Trophoblast cell (in vitro differentiated cells and primary cell): ENCODE measurements around the gene GPR137.

Experiments used
- DNase-seq, 2 donors: peaks; one replicate each; pipeline ENCODE4 v3.0.0-alpha.2; 2016
- H2AFZ ChIP-seq: 2 replicates; pipeline ENCODE4 v1.6.1; 2013; ENCODE audit warnings: low read length, moderate library complexity, mild to moderate bottlenecking; ENCODE audit not compliant: insufficient read depth, poor library complexity
- H2AK5ac ChIP-seq: 2 replicates; pipeline ENCODE4 v1.6.1; 2013; ENCODE audit warnings: mild to moderate bottlenecking, low read length
- H2BK120ac ChIP-seq: 2 replicates; pipeline ENCODE4 v1.6.1; 2013; ENCODE audit warnings: low read length, mild to moderate bottlenecking, moderate library complexity; ENCODE audit not compliant: insufficient read depth, poor library complexity
- H2BK12ac ChIP-seq: 2 replicates; pipeline ENCODE4 v1.6.1; 2013; ENCODE audit warnings: mild to moderate bottlenecking, low read length, moderate library complexity
- H2BK5ac ChIP-seq: 2 replicates; pipeline ENCODE4 v1.6.1; 2013; ENCODE audit warnings: low read length, low read depth, moderate library complexity, mild to moderate bottlenecking; ENCODE audit not compliant: poor library complexity
- H3K14ac ChIP-seq: 2 replicates; pipeline ENCODE4 v1.6.1; 2013; ENCODE audit warnings: mild to moderate bottlenecking, low read length
- H3K18ac ChIP-seq: 2 replicates; pipeline ENCODE4 v1.6.1; 2013; ENCODE audit warnings: mild to moderate bottlenecking, low read length
- H3K23ac ChIP-seq: 2 replicates; pipeline ENCODE4 v1.6.1; 2013; ENCODE audit warnings: low read length
- H3K27ac ChIP-seq: 2 replicates; pipeline ENCODE4 v1.5.1; 2013; ENCODE audit warnings: low read depth, mild to moderate bottlenecking, inconsistent platforms, low read length, moderate library complexity
- H3K27me3 ChIP-seq: 2 replicates; pipeline ENCODE4 v1.6.1; 2013; ENCODE audit warnings: inconsistent platforms, mild to moderate bottlenecking, low read length, moderate library complexity; ENCODE audit not compliant: insufficient read depth
- H3K36me3 ChIP-seq, 2 experiments: 1 replicate in 1 of 2; 2 replicates in 1 of 2; pipeline ENCODE4 v1.6.1; 2013; ENCODE audit warnings: low read length in 2 of 2, mild to moderate bottlenecking in 2 of 2, moderate library complexity in 1 of 2; ENCODE audit not compliant: insufficient read depth in 2 of 2, control insufficient read depth in 1 of 2
- H3K4ac ChIP-seq: 2 replicates; pipeline ENCODE4 v1.6.1; 2013; ENCODE audit warnings: low read depth, mild to moderate bottlenecking, low read length, moderate library complexity
- H3K4me1 ChIP-seq, 2 experiments: 1 replicate in 1 of 2; 2 replicates in 1 of 2; pipeline ENCODE4 v1.6.1; 2013; ENCODE audit warnings: low read length in 2 of 2, mild to moderate bottlenecking in 2 of 2, moderate library complexity in 1 of 2; ENCODE audit not compliant: insufficient read depth in 2 of 2, control insufficient read depth in 1 of 2
- H3K4me2 ChIP-seq: 2 replicates; pipeline ENCODE4 v1.6.1; 2013; ENCODE audit warnings: inconsistent platforms, mild to moderate bottlenecking, low read length, moderate library complexity
- H3K4me3 ChIP-seq: 2 replicates; pipeline ENCODE4 v1.5.1; 2013; ENCODE audit warnings: mild to moderate bottlenecking, low read depth, low read length, inconsistent platforms
- H3K79me1 ChIP-seq: one replicate; pipeline ENCODE4 v1.6.1; 2013; ENCODE audit warnings: low read length
- H3K79me2 ChIP-seq: 2 replicates; pipeline ENCODE4 v1.6.1; 2013; ENCODE audit warnings: low read length, mild to moderate bottlenecking; ENCODE audit not compliant: control insufficient read depth, insufficient read depth, poor library complexity
- H3K9ac ChIP-seq: 2 replicates; pipeline ENCODE4 v1.6.1; 2013; ENCODE audit warnings: mild to moderate bottlenecking, low read length
- H3K9me3 ChIP-seq: 2 replicates; pipeline ENCODE4 v1.6.1; 2013; ENCODE audit warnings: low read depth, mild to moderate bottlenecking, control low read depth, inconsistent platforms, low read length; ENCODE audit not compliant: insufficient read depth
- H4K12ac ChIP-seq: 2 replicates; pipeline ENCODE4 v1.6.1; 2013; ENCODE audit warnings: low read depth, mild to moderate bottlenecking, low read length, moderate library complexity
- H4K8ac ChIP-seq: 2 replicates; pipeline ENCODE4 v1.6.1; 2013; ENCODE audit warnings: low read depth, mild to moderate bottlenecking, low read length, moderate library complexity
- H4K91ac ChIP-seq: one replicate; pipeline ENCODE4 v1.6.1; 2013; ENCODE audit warnings: low read depth, mild to moderate bottlenecking, low read length, moderate library complexity
- WGBS: extraction: QIAGEN DNeasy Blood & Tissue Kit; methylation state at CpG from one replicate; pipeline ENCODE4 v1.1.7; 2013; ENCODE audit warnings: missing lambda C conversion rate; ENCODE audit not compliant: insufficient read length, insufficient coverage; ENCODE audit errors: extremely low coverage; 5-methylcytosine and 5-hydroxymethylcytosine counted together

The GPR137 gene

GRCh38 chr11:64250415-64251015 is 35.1 kb upstream of the GPR137 start:
- peaks cover 8 to 18% of the 10 kb centered on the region in 2 experiments for H3K4me1 ChIP-seq
- no peak for DNase-seq
- peak overlapping the region; percentile 41 for H4K91ac ChIP-seq
- H3K79me1 ChIP-seq = peaks cover 32% of the 10 kb centered on the region
- H2BK120ac ChIP-seq = no peak overlapping the region
- no CpG with 5 or more reads among the region's 13 CpGs for WGBS
- H3K79me2 ChIP-seq = peaks cover 20% of the 10 kb centered on the region
- peak overlapping the region; percentile 85 for H4K8ac ChIP-seq
- peaks cover 11 to 18% of the 10 kb centered on the region in 2 experiments for H3K36me3 ChIP-seq
- no peak overlapping the region for H3K27ac ChIP-seq
- peak overlapping the region; percentile 55 for H3K18ac ChIP-seq
- H3K27me3 ChIP-seq = no peaks in the 10 kb centered on the region
- peaks cover 4% of the 10 kb centered on the region for H3K9me3 ChIP-seq
- no peak overlapping the region for H3K23ac ChIP-seq
- H3K4me2 ChIP-seq = peak overlapping the region; percentile 88
- no peak overlapping the region for H3K4ac ChIP-seq
- peak overlapping the region; percentile 55 for H3K4me3 ChIP-seq
- H3K9ac ChIP-seq = no peak overlapping the region
- no peak overlapping the region for H2AFZ ChIP-seq
- H2AK5ac ChIP-seq = no peak overlapping the region
- no peak overlapping the region for H2BK12ac ChIP-seq
- H2BK5ac ChIP-seq = no peak overlapping the region
- no peak overlapping the region for H4K12ac ChIP-seq
- no peak overlapping the region for H3K14ac ChIP-seq

- peak within 1 kb of the TSS; percentile 48 for H2BK120ac ChIP-seq
- peaks cover 8 to 16% of the 10 kb centered on the region in 2 experiments for H3K4me1 ChIP-seq
- DNase-seq = peak in 1 of 2 donors; percentile 72
- H3K4me3 ChIP-seq = peak within 1 kb of the TSS; percentile 79
- peak within 1 kb of the TSS; percentile 77 for H2AK5ac ChIP-seq
- H2AFZ ChIP-seq = peak within 1 kb of the TSS; percentile 41
- peak within 1 kb of the TSS; percentile 85 for H4K8ac ChIP-seq
- no CpG with 5 or more reads among the region's 75 CpGs for WGBS
- H3K23ac ChIP-seq = no peak within 1 kb of the TSS
- H2BK12ac ChIP-seq = peak within 1 kb of the TSS; percentile 50
- peak within 1 kb of the TSS; percentile 81 for H3K4ac ChIP-seq
- peaks cover 25% of the 10 kb centered on the region for H3K79me1 ChIP-seq
- H3K18ac ChIP-seq = peak within 1 kb of the TSS; percentile 76
- H3K9ac ChIP-seq = peak within 1 kb of the TSS; percentile 82
- H2BK5ac ChIP-seq = peak within 1 kb of the TSS; percentile 0
- H3K79me2 ChIP-seq = peaks cover 14% of the 10 kb centered on the region
- no peaks in the 10 kb centered on the region for H3K27me3 ChIP-seq
- H3K4me2 ChIP-seq = peak within 1 kb of the TSS; percentile 88
- H3K36me3 ChIP-seq = peaks cover 17 to 25% of the 10 kb centered on the region in 2 experiments
- peak within 1 kb of the TSS; percentile 65 for H4K12ac ChIP-seq
- H3K14ac ChIP-seq = peak within 1 kb of the TSS; percentile 36
- no peak within 1 kb of the TSS for H3K27ac ChIP-seq
- peaks cover 2% of the 10 kb centered on the region for H3K9me3 ChIP-seq
- H4K91ac ChIP-seq = peak within 1 kb of the TSS; percentile 74
Measured at GRCh38 chr11:64251016-64251752, 34.5 kb upstream of the GPR137 start, which contains the start of gene PLCB3. TSS of gene PLCB3 (plus strand) at chr11:64251530. CDS start at chr11:64251650, 120 bp downstream.

- Histone ChIP-seq H2BK5ac (peak overlapping the region; percentile 0), H2AFZ (peak overlapping the region; percentile 41), H3K23ac (no peak overlapping the region), H2BK120ac (peak overlapping the region; percentile 28), H3K14ac (peak overlapping the region; percentile 4), H3K4ac (peak overlapping the region; percentile 81), H3K9me3 (peaks cover 2% of the 10 kb centered on the region), H4K8ac (peak overlapping the region; percentile 52), H3K4me2 (peak overlapping the region; percentile 85), H3K18ac (peak overlapping the region; percentile 74), H3K79me2 (peaks cover 12% of the 10 kb centered on the region), H3K36me3 (peaks cover 22 to 30% of the 10 kb centered on the region in 2 experiments), H2AK5ac (no peak overlapping the region), H3K4me1 (peaks cover 8 to 16% of the 10 kb centered on the region in 2 experiments), H3K27ac (no peak overlapping the region), H3K79me1 (peaks cover 23% of the 10 kb centered on the region), H3K4me3 (peak overlapping the region; percentile 79), H4K91ac (peak overlapping the region; percentile 74), H3K27me3 (no peaks in the 10 kb centered on the region), H2BK12ac (no peak overlapping the region), H4K12ac (no peak overlapping the region), H3K9ac (peak overlapping the region; percentile 82)
- no CpG with 5 or more reads among the region's 18 CpGs for WGBS
- DNase-seq = no peak
Measured at GRCh38 chr11:64251753-64252002, 34.0 kb upstream of the GPR137 start.

GRCh38 chr11:64252003-64252872 is 33.4 kb upstream of the GPR137 start:
- Histone ChIP-seq H3K4me2 (peak overlapping the region; percentile 85), H3K27me3 (no peaks in the 10 kb centered on the region), H3K36me3 (peaks cover 25 to 33% of the 10 kb centered on the region in 2 experiments), H4K12ac (peak overlapping the region; percentile 65), H3K23ac (no peak overlapping the region), H2BK120ac (peak overlapping the region; percentile 48), H3K27ac (no peak overlapping the region), H3K4ac (peak overlapping the region; percentile 81), H4K8ac (peak overlapping the region; percentile 83), H2AK5ac (peak overlapping the region; percentile 77), H3K9me3 (no peaks in the 10 kb centered on the region), H2BK12ac (peak overlapping the region; percentile 50), H3K14ac (peak overlapping the region; percentile 4), H4K91ac (peak overlapping the region; percentile 74), H3K79me2 (peaks cover 9% of the 10 kb centered on the region), H2AFZ (peak overlapping the region; percentile 21), H3K4me3 (peak overlapping the region; percentile 79), H3K79me1 (peaks cover 19% of the 10 kb centered on the region), H3K4me1 (peaks cover 8 to 16% of the 10 kb centered on the region in 2 experiments), H3K18ac (peak overlapping the region; percentile 76), H3K9ac (peak overlapping the region; percentile 82), H2BK5ac (peak overlapping the region; percentile 0)
- no CpG with 5 or more reads among the region's 23 CpGs for WGBS
- DNase-seq = peak in 1 of 2 donors; percentile 54
